Measurements from ENCODE around the gene SRA1. TPM values are rescaled to one million over a fixed set of nuclear protein-coding genes. Genes with fewer than 3 reads are reported as not detected.

SRA1 gene
- total and polyA plus RNA-seq, 2 of the 13 experiments (the other 11 are each of a cell fraction or from before 2014, with no cell fraction given): 14.2 to 32.8 TPM

GRCh38 chr5:140557136-140557805 lies at the start of gene SRA1 (continued):
- 0 out of 2 replicates have a peak, but pooled peaks have one; percentile 15 for TF ChIP-seq MTERF4 (CRISPR knock-in tag; IDR thresholded peaks at IDR 0.05)
- no peak for TF ChIP-seq ARNTL (CRISPR knock-in tag; IDR thresholded peaks at IDR 0.05)
- TF ChIP-seq ZNF512B (CRISPR knock-in tag; IDR thresholded peaks at IDR 0.05; ENCODE audit: borderline replicate concordance): no peak
- peak; percentile 85 for TF ChIP-seq IKZF5 (CRISPR knock-in tag; IDR thresholded peaks at IDR 0.05)
- no peak for TF ChIP-seq MLXIP (CRISPR knock-in tag; IDR thresholded peaks at IDR 0.05; ENCODE audit: borderline replicate concordance)
- TF ChIP-seq NCOA5 (CRISPR knock-in tag; IDR thresholded peaks at IDR 0.05): no peak
- no peak for TF ChIP-seq ADNP (CRISPR knock-in tag; IDR thresholded peaks at IDR 0.05)
- TF ChIP-seq CREB1 (IDR thresholded peaks at IDR 0.05): peak; percentile 88
- peak; percentile 96 for TF ChIP-seq CREB1 (CRISPR knock-in tag; IDR thresholded peaks at IDR 0.05)
- peak; percentile 84 for TF ChIP-seq ZNF816 (CRISPR knock-in tag; IDR thresholded peaks at IDR 0.05; ENCODE audit: borderline replicate concordance)
- TF ChIP-seq ZNF782 (CRISPR knock-in tag; IDR thresholded peaks at IDR 0.05; ENCODE audit: borderline replicate concordance): no peak
- TF ChIP-seq ZBTB46 (CRISPR knock-in tag; IDR thresholded peaks at IDR 0.05; ENCODE audit: borderline replicate concordance): no peak
- peak; percentile 51; the same call in 1 of the 2 replicates for TF ChIP-seq ZNF770 (CRISPR knock-in tag; IDR thresholded peaks at IDR 0.05)
- TF ChIP-seq ZNF619 (CRISPR knock-in tag; IDR thresholded peaks at IDR 0.05): 0 out of 2 replicates have a peak, but pooled peaks have one; percentile 11
- TF ChIP-seq NFATC3 (CRISPR knock-in tag; IDR thresholded peaks at IDR 0.05): no peak

Data from HepG2 (cell line).